Kidney (tissue), 14 donors: ENCODE data around the gene OVOL2. TPM values are rescaled to one million over a fixed set of nuclear protein-coding genes. Genes with fewer than 3 reads are reported as not detected.

Experiments used
- DNase-seq, 5 donors: peaks; one replicate each; pipeline ENCODE4 v3.0.0-alpha.2; 2013 to 2020
- FAIRE-seq: peaks from 2 replicates; lab custom pipeline; 2012; peaks lifted over from hg19 to GRCh38; lab: Jason Lieb, UNC
- H3K27ac ChIP-seq, 2 donors: one replicate each; pipeline ENCODE4 v1.7.0; 2013; ENCODE audit warnings: low read depth in 2 of 2, low read length in 2 of 2, inconsistent platforms in 1 of 2
- H3K27me3 ChIP-seq: one replicate; pipeline ENCODE4 v1.7.1; 2013; ENCODE audit warnings: low read length, inconsistent platforms; ENCODE audit not compliant: control insufficient read depth, insufficient read depth
- H3K36me3 ChIP-seq, 3 donors: one replicate each; pipeline versions ENCODE4 v1.7.0 to v1.7.1; 2013; ENCODE audit warnings: low read length in 3 of 3, control low read depth in 1 of 3, inconsistent platforms in 1 of 3; ENCODE audit not compliant: insufficient read depth in 3 of 3, control insufficient read depth in 2 of 3
- H3K4me1 ChIP-seq, 3 donors: one replicate each; pipeline versions ENCODE4 v1.7.0 to v1.7.1; 2013; ENCODE audit warnings: low read length in 3 of 3, inconsistent platforms in 1 of 3, low read depth in 1 of 3; ENCODE audit not compliant: control insufficient read depth in 2 of 3, insufficient read depth in 2 of 3
- H3K4me3 ChIP-seq, 3 donors: one replicate each; pipeline versions ENCODE4 v1.7.0 to v1.8.1; 2013; ENCODE audit warnings: low read length in 3 of 3, control low read depth in 1 of 3, inconsistent platforms in 1 of 3
- H3K9ac ChIP-seq, 3 donors: one replicate each; pipeline versions ENCODE4 v1.7.0 to v1.7.1; 2013; ENCODE audit warnings: low read length in 3 of 3, control low read depth in 1 of 3, inconsistent platforms in 1 of 3
- H3K9me3 ChIP-seq, 3 donors: one replicate each; pipeline versions ENCODE4 v1.7.0 to v1.7.1; 2013; ENCODE audit warnings: low read length in 3 of 3, control low read depth in 1 of 3, inconsistent platforms in 1 of 3; ENCODE audit not compliant: control insufficient read depth in 2 of 3, insufficient read depth in 1 of 3
- CTCF ChIP-seq: IDR thresholded peaks from 3 replicates; pipeline ENCODE4 v1.5.1; 2012; ENCODE audit warnings: mild to moderate bottlenecking, moderate library complexity, borderline replicate concordance; ENCODE audit not compliant: insufficient read depth; ENCODE audit errors: extremely low read depth
- intact Hi-C: fragments of 100-400 bp; cut with DNase I; formaldehyde crosslinking; loops from one replicate; pipeline ENCODE4 v1.11.1; 2022
- polyA plus RNA-seq: library from polyadenylated mRNA; stranded (reverse); fragments of 350-450 nt; fragmentation: Illumina TruSeq; extraction: RNeasy Lipid Tissue Mini Kit (QIAGEN cat#74804); gene quantifications from one replicate; pipeline ENCODE4 v1.2.3, GENCODE V29; 2014; ENCODE audit warnings: low read depth, low replicate concordance; ENCODE audit not compliant: insufficient read depth
- total RNA-seq: library from RNA; stranded (reverse); fragmentation: NEBNext Ultra II Directional; extraction: Animal tissue kit (Norgen Biotek cat#: 25700); gene quantifications from one replicate; pipeline ENCODE4 v1.2.1, GENCODE V29; 2021
- donor health status: control.
- donor health status: control.
- donor health status: control.
- donor health status: control.
- donor health status: control.
- donor health status: DM: yes; HTN: yes; CAD: no.
- donor health status: Normal renal cell carcinoma (clear cell type).

OVOL2 gene
- total and polyA plus RNA-seq, 2 donors from 2014 or later, result 4.1 to 4.8 TPM

- H3K4me1 ChIP-seq, result peaks cover 0 to 4% (median 0%) of the 10 kb centered on the region in 3 donors
Measured at GRCh38 chr20:18055261-18055660, 2.5 kb downstream of the OVOL2 start.

GRCh38 chr20:18052856-18053255 is 4.9 kb downstream of the OVOL2 start:
- Histone ChIP-seq H3K4me1 (peaks cover 0 to 2% (median 0%) of the 10 kb centered on the region in 3 donors), H3K27ac (no peak overlapping the region), H3K9ac (no peak overlapping the region), H3K27me3 (peaks cover 9% of the 10 kb centered on the region), H3K36me3 (no peaks in the 10 kb centered on the region), H3K4me3 (no peak overlapping the region), H3K9me3 (no peaks in the 10 kb centered on the region)
- DNase-seq (no peak), FAIRE-seq (no peak)
- intact Hi-C loops, result no loop called here
- TF ChIP-seq CTCF, result no peak

More at GRCh38 chr20:18055261-18055660, 2.5 kb downstream of the OVOL2 start:
- intact Hi-C loops, result no loop called here
- DNase-seq, result no peak
- no peak overlapping the region for H3K4me3 ChIP-seq
- TF ChIP-seq CTCF, result no peak
- H3K36me3 ChIP-seq, result no peaks in the 10 kb centered on the region
- H3K9me3 ChIP-seq, result no peaks in the 10 kb centered on the region
- FAIRE-seq, result no peak
- H3K27me3 ChIP-seq, result peaks cover 14% of the 10 kb centered on the region
- H3K9ac ChIP-seq, result no peak overlapping the region
- no peak overlapping the region for H3K27ac ChIP-seq

- FAIRE-seq (no peak), DNase-seq (no peak)
- Histone ChIP-seq H3K4me3 (no peak overlapping the region), H3K36me3 (no peaks in the 10 kb centered on the region), H3K27me3 (peaks cover 6% of the 10 kb centered on the region), H3K27ac (no peak overlapping the region), H3K4me1 (no peaks in the 10 kb centered on the region), H3K9ac (no peak overlapping the region), H3K9me3 (no peaks in the 10 kb centered on the region)
- intact Hi-C loops, result no loop called here
- TF ChIP-seq CTCF, result no peak
Measured at GRCh38 chr20:18050628-18051027, 7.1 kb downstream of the OVOL2 start.

GRCh38 chr20:18048176-18048575 is 9.5 kb downstream of the OVOL2 start:
- TF ChIP-seq CTCF, result no peak
- H3K27ac ChIP-seq, result no peak overlapping the region

More at GRCh38 chr20:18048176-18048575, 9.5 kb downstream of the OVOL2 start:
- Histone ChIP-seq H3K9ac (no peak overlapping the region), H3K9me3 (no peaks in the 10 kb centered on the region), H3K4me1 (no peaks in the 10 kb centered on the region), H3K36me3 (no peaks in the 10 kb centered on the region), H3K27me3 (no peaks in the 10 kb centered on the region), H3K4me3 (no peak overlapping the region)
- intact Hi-C loops, result no loop called here
- no peak for DNase-seq
- FAIRE-seq, result no peak
